Spleen (tissue), 7 donors: ENCODE measurements around the gene DCLK2.

Experiments used
- CTCF ChIP-seq, 11 experiments: fragments of 200-600 bp in 7 of 11; fragments of 450-650 bp in 4 of 11; sonication (generic) in 4 of 11; IDR thresholded peaks in 8 of 11; conservative IDR thresholded peaks in 3 of 11; 1 replicate in 7 of 11; 2 replicates in 4 of 11; pipeline versions ENCODE4 v1.4.0 to v1.8.0; 2016 to 2021; ENCODE audit warnings: antibody characterized with exemption in 11 of 11, inconsistent platforms in 4 of 11, mild to moderate bottlenecking in 1 of 11
- POLR2A ChIP-seq, 3 donors: fragments of 450-650 bp; IDR thresholded peaks; one replicate each; pipeline ENCODE4 v1.5.1; 2017; ENCODE audit warnings: antibody characterized with exemption in 3 of 3, mild to moderate bottlenecking in 1 of 3
- POLR2AphosphoS5 ChIP-seq, 3 donors: sonication (generic); formaldehyde crosslinking; IDR thresholded peaks; one replicate each; pipeline ENCODE4 v1.5.1; 2017; ENCODE audit warnings: antibody characterized with exemption in 3 of 3
- donor health status: DM: no; HTN: no; CAD: no; lungs with moderate emphysema.
- donor health status: DM: no; HTN: no; CAD: no.
- donor health status: DM: no; HTN: no; CAD: no.

GRCh38 chr4:150149381-150149780 lies 71.1 kb downstream of the DCLK2 start:
- TF ChIP-seq CTCF (IDR thresholded peaks at IDR 0.05 in 8 of 11, conservative IDR thresholded peaks at IDR 0.05 in 3 of 11) (no peak), POLR2A (IDR thresholded peaks at IDR 0.05) (no peak), POLR2AphosphoS5 (IDR thresholded peaks at IDR 0.05) (no peak)
